Activated T-helper 9 cell treated with anti-CD3 and anti-CD28 coated beads, Interleukin-2, amount 50 U/mL, for 16 hours (primary cell): ENCODE data around the gene OR4E2.
"Not testable (repeated sequence)": the region's sequence is repeated elsewhere in the genome, so short reads cannot be mapped to it uniquely, and the experiment has no call there.

Source experiments
- DNase-seq: peaks from one replicate; pipeline ENCODE4 v3.0.0-alpha.2; 2020; ENCODE audit warnings: low read depth

OR4E2 gene

GRCh38 chr14:21653331-21653885 lies at the start of gene OR4E2:
Gene OR4E2, plus strand, starts transcription at chr14:21653835. Its CDS starts 11,248 bp downstream, at chr14:21665083.
- no peak for DNase-seq

GRCh38 chr14:21612324-21612723 lies 41.3 kb upstream of the OR4E2 start:
- DNase-seq, result no peak

- no peak for DNase-seq
Observed at GRCh38 chr14:21614240-21614639, 39.4 kb upstream of the OR4E2 start.

GRCh38 chr14:21617614-21618013 lies 36.0 kb upstream of the OR4E2 start:
- DNase-seq, result no peak

- no peak for DNase-seq
Observed at GRCh38 chr14:21626491-21627230, 27.0 kb upstream of the OR4E2 start.

GRCh38 chr14:21630503-21630902 lies 23.1 kb upstream of the OR4E2 start:
- not testable (repeated sequence) for DNase-seq

- no peak for DNase-seq
Observed at GRCh38 chr14:21631084-21631483, 22.6 kb upstream of the OR4E2 start.

GRCh38 chr14:21634840-21635239 lies 18.8 kb upstream of the OR4E2 start, which contains the start of gene OR10G2:
Gene OR10G2, minus strand, starts transcription at chr14:21634940. Its CDS starts 98 bp downstream, at chr14:21634842.
- DNase-seq, result no peak

GRCh38 chr14:21642683-21643082 lies 11.0 kb upstream of the OR4E2 start:
- DNase-seq, result no peak

- no peak for DNase-seq
Observed at GRCh38 chr14:21643407-21643806, 10.2 kb upstream of the OR4E2 start.

- no peak for DNase-seq
Observed at GRCh38 chr14:21647380-21647779, 6.3 kb upstream of the OR4E2 start.

GRCh38 chr14:21652209-21652808 lies 1.3 kb upstream of the OR4E2 start:
- no peak for DNase-seq

GRCh38 chr14:21654215-21654614 lies 580 bp downstream of the OR4E2 start:
- no peak for DNase-seq

- no peak for DNase-seq
Observed at GRCh38 chr14:21656980-21657379, 3.3 kb downstream of the OR4E2 start.

- no peak for DNase-seq
Observed at GRCh38 chr14:21668377-21668776, 14.7 kb downstream of the OR4E2 start.

- DNase-seq, result no peak
Observed at GRCh38 chr14:21669284-21669683, 15.6 kb downstream of the OR4E2 start.

- no peak for DNase-seq
Observed at GRCh38 chr14:21671371-21671770, 17.7 kb downstream of the OR4E2 start.

GRCh38 chr14:21672116-21672515 lies 18.5 kb downstream of the OR4E2 start:
- DNase-seq, result no peak

- DNase-seq, result no peak
Observed at GRCh38 chr14:21673718-21674117, 20.1 kb downstream of the OR4E2 start, which contains the start of gene OR4E1. Gene OR4E1, minus strand, starts transcription at chr14:21673818. Its CDS starts 2,883 bp downstream, at chr14:21670935.

- DNase-seq, result no peak
Observed at GRCh38 chr14:21675566-21675965, 21.9 kb downstream of the OR4E2 start.

- DNase-seq, result no peak
Observed at GRCh38 chr14:21680072-21680471, 26.4 kb downstream of the OR4E2 start.

- no peak for DNase-seq
Observed at GRCh38 chr14:21686468-21686867, 32.8 kb downstream of the OR4E2 start.

GRCh38 chr14:21694425-21694824 lies 40.8 kb downstream of the OR4E2 start:
- DNase-seq, result no peak
